Effector memory CD4-positive, alpha-beta T cell (primary cell): Measurements from ENCODE around the gene ELAC2.
"Not testable (repeated sequence)": the region's sequence is repeated elsewhere in the genome, so short reads cannot be mapped to it uniquely, and the experiment has no call there.

Experiments
- DNase-seq, 3 donors: peaks; one replicate each; pipeline ENCODE4 v3.0.0-alpha.2; 2020
- H3K27ac ChIP-seq: 2 replicates; pipeline ENCODE4 v1.7.0; 2013; ENCODE audit warnings: mild to moderate bottlenecking, low read length, moderate library complexity; ENCODE audit not compliant: insufficient read depth, poor library complexity, severe bottlenecking
- H3K27me3 ChIP-seq: replicated peaks from 2 replicates; pipeline ENCODE4 v1.7.0; 2013; ENCODE audit warnings: mild to moderate bottlenecking, low read length; ENCODE audit not compliant: insufficient read depth, control insufficient read depth, poor library complexity, severe bottlenecking
- H3K36me3 ChIP-seq: 2 replicates; pipeline ENCODE4 v1.7.0; 2013; ENCODE audit warnings: mild to moderate bottlenecking, low read length, moderate library complexity; ENCODE audit not compliant: control insufficient read depth, insufficient read depth
- H3K4me1 ChIP-seq: 2 replicates; pipeline ENCODE4 v1.7.0; 2013; ENCODE audit warnings: low read length, mild to moderate bottlenecking; ENCODE audit not compliant: control insufficient read depth, insufficient read depth, poor library complexity, severe bottlenecking
- H3K4me3 ChIP-seq: 2 replicates; pipeline ENCODE4 v1.7.0; 2013; ENCODE audit warnings: low read length, low read depth, mild to moderate bottlenecking; ENCODE audit not compliant: insufficient read depth, poor library complexity, severe bottlenecking
- H3K9me3 ChIP-seq: 2 replicates; pipeline ENCODE4 v1.7.0; 2013; ENCODE audit warnings: mild to moderate bottlenecking, low read length, moderate library complexity; ENCODE audit not compliant: control insufficient read depth

ELAC2 gene

GRCh38 chr17:12978787-12979186 lies 39.0 kb downstream of the ELAC2 start:
- H3K9me3 ChIP-seq, DNase-seq, H3K27me3 ChIP-seq, H3K4me1 ChIP-seq, H3K27ac ChIP-seq, H3K36me3 ChIP-seq, H3K4me3 ChIP-seq: not testable (repeated sequence)

- no peak overlapping the region for H3K4me3 ChIP-seq
- H3K4me1 ChIP-seq: no peaks in the 10 kb centered on the region
- DNase-seq: no peak
- peaks cover 4% of the 10 kb centered on the region for H3K27me3 ChIP-seq
- no peaks in the 10 kb centered on the region for H3K36me3 ChIP-seq
- no peak overlapping the region for H3K27ac ChIP-seq
- H3K9me3 ChIP-seq: no peaks in the 10 kb centered on the region
Observed at GRCh38 chr17:12977008-12977751, 40.6 kb downstream of the ELAC2 start.

- no peak overlapping the region for H3K4me3 ChIP-seq
- no peak for DNase-seq
- no peaks in the 10 kb centered on the region for H3K4me1 ChIP-seq
Observed at GRCh38 chr17:12974005-12974531, 43.8 kb downstream of the ELAC2 start.

GRCh38 chr17:12973496-12974004 lies 44.3 kb downstream of the ELAC2 start:
- no peak overlapping the region for H3K27ac ChIP-seq
- no peak overlapping the region for H3K4me3 ChIP-seq
- no peaks in the 10 kb centered on the region for H3K36me3 ChIP-seq
- no peaks in the 10 kb centered on the region for H3K4me1 ChIP-seq
- no peak for DNase-seq
- H3K9me3 ChIP-seq: no peaks in the 10 kb centered on the region
- peaks cover 4% of the 10 kb centered on the region for H3K27me3 ChIP-seq

More at GRCh38 chr17:12974005-12974531, 43.8 kb downstream of the ELAC2 start:
- H3K27me3 ChIP-seq: peaks cover 4% of the 10 kb centered on the region
- H3K27ac ChIP-seq: no peak overlapping the region
- H3K36me3 ChIP-seq: no peaks in the 10 kb centered on the region
- no peaks in the 10 kb centered on the region for H3K9me3 ChIP-seq

- H3K9me3 ChIP-seq: no peaks in the 10 kb centered on the region
- no peaks in the 10 kb centered on the region for H3K36me3 ChIP-seq
- DNase-seq: no peak
- no peaks in the 10 kb centered on the region for H3K4me1 ChIP-seq
- H3K27me3 ChIP-seq: no peaks in the 10 kb centered on the region
- no peak overlapping the region for H3K4me3 ChIP-seq
- no peak overlapping the region for H3K27ac ChIP-seq
Observed at GRCh38 chr17:12967962-12968361, 49.9 kb downstream of the ELAC2 start.

- DNase-seq: no peak
- H3K36me3 ChIP-seq: no peaks in the 10 kb centered on the region
- no peaks in the 10 kb centered on the region for H3K9me3 ChIP-seq
- H3K4me3 ChIP-seq: no peak overlapping the region
- H3K27ac ChIP-seq: no peak overlapping the region
- no peaks in the 10 kb centered on the region for H3K4me1 ChIP-seq
- H3K27me3 ChIP-seq: no peaks in the 10 kb centered on the region
Observed at GRCh38 chr17:12966413-12966812, 51.4 kb downstream of the ELAC2 start.

- no peaks in the 10 kb centered on the region for H3K36me3 ChIP-seq
- H3K27ac ChIP-seq: no peak overlapping the region
- DNase-seq: no peak
- no peaks in the 10 kb centered on the region for H3K4me1 ChIP-seq
- no peaks in the 10 kb centered on the region for H3K9me3 ChIP-seq
- H3K4me3 ChIP-seq: no peak overlapping the region
- no peaks in the 10 kb centered on the region for H3K27me3 ChIP-seq
Observed at GRCh38 chr17:12965988-12966387, 51.8 kb downstream of the ELAC2 start.

GRCh38 chr17:12964840-12965239 lies 53.0 kb downstream of the ELAC2 start:
- Histone ChIP-seq H3K27me3 (no peaks in the 10 kb centered on the region), H3K4me3 (no peak overlapping the region), H3K4me1 (no peaks in the 10 kb centered on the region), H3K27ac (no peak overlapping the region), H3K36me3 (no peaks in the 10 kb centered on the region), H3K9me3 (no peaks in the 10 kb centered on the region)
- DNase-seq: no peak

GRCh38 chr17:12964162-12964561 lies 53.7 kb downstream of the ELAC2 start:
- no peak overlapping the region for H3K4me3 ChIP-seq
- no peaks in the 10 kb centered on the region for H3K9me3 ChIP-seq
- no peak for DNase-seq
- no peak overlapping the region for H3K27ac ChIP-seq
- H3K36me3 ChIP-seq: no peaks in the 10 kb centered on the region
- no peaks in the 10 kb centered on the region for H3K4me1 ChIP-seq
- H3K27me3 ChIP-seq: no peaks in the 10 kb centered on the region

- H3K27me3 ChIP-seq: no peaks in the 10 kb centered on the region
- DNase-seq: no peak
- no peaks in the 10 kb centered on the region for H3K4me1 ChIP-seq
- H3K9me3 ChIP-seq: no peaks in the 10 kb centered on the region
- no peak overlapping the region for H3K27ac ChIP-seq
- no peaks in the 10 kb centered on the region for H3K36me3 ChIP-seq
- H3K4me3 ChIP-seq: no peak overlapping the region
Observed at GRCh38 chr17:12963505-12963904, 54.3 kb downstream of the ELAC2 start.
